GM23248 (cell line): Measurements from ENCODE around the gene RNASE11. TPM values are rescaled to one million over a fixed set of nuclear protein-coding genes. Genes with fewer than 3 reads are reported as not detected.

Experiments
- DNase-seq: peaks from one replicate; pipeline ENCODE4 v3.0.0-alpha.2; 2015
- H2AFZ ChIP-seq: fragments of 200-600 bp; sonication (generic); 2 replicates; pipeline ENCODE4 v1.6.1; 2016; ENCODE audit warnings: antibody characterized with exemption
- H3F3A ChIP-seq: fragments of 200-600 bp; sonication (generic); 2 replicates; pipeline ENCODE4 v1.6.1; 2016; ENCODE audit warnings: mild to moderate bottlenecking, antibody characterized with exemption, mixed run types; ENCODE audit not compliant: insufficient read depth
- H3K27ac ChIP-seq: fragments of 200-600 bp; sonication (generic); 2 replicates; pipeline ENCODE4 v1.5.1; 2016; ENCODE audit warnings: mild to moderate bottlenecking
- H3K27me3 ChIP-seq: fragments of 200-600 bp; sonication (generic); replicated peaks from 2 replicates; pipeline ENCODE4 v1.6.1; 2016; ENCODE audit warnings: mild to moderate bottlenecking; ENCODE audit not compliant: insufficient read depth
- H3K36me3 ChIP-seq: fragments of 200-600 bp; sonication (generic); 2 replicates; pipeline ENCODE4 v1.6.1; 2016; ENCODE audit warnings: low read depth, mild to moderate bottlenecking
- H3K4me1 ChIP-seq: fragments of 200-600 bp; sonication (generic); 2 replicates; pipeline ENCODE4 v1.6.1; 2016; ENCODE audit warnings: mild to moderate bottlenecking; ENCODE audit not compliant: insufficient read depth
- H3K4me2 ChIP-seq: fragments of 200-600 bp; sonication (generic); one replicate; pipeline ENCODE4 v1.6.1; 2016; ENCODE audit warnings: mild to moderate bottlenecking; ENCODE audit not compliant: unreplicated experiment
- H3K4me3 ChIP-seq: fragments of 200-600 bp; sonication (generic); 2 replicates; pipeline ENCODE4 v1.5.1; 2016; ENCODE audit warnings: mild to moderate bottlenecking
- H3K79me2 ChIP-seq: fragments of 200-600 bp; sonication (generic); 2 replicates; pipeline ENCODE4 v1.6.1; 2016; ENCODE audit warnings: mild to moderate bottlenecking; ENCODE audit not compliant: insufficient read depth
- H3K9ac ChIP-seq: fragments of 200-600 bp; sonication (generic); 2 replicates; pipeline ENCODE4 v1.6.1; 2016; ENCODE audit warnings: mild to moderate bottlenecking
- H3K9me2 ChIP-seq: fragments of 200-600 bp; sonication (generic); 2 replicates; pipeline ENCODE4 v1.6.1; 2016; ENCODE audit warnings: mixed run types, mild to moderate bottlenecking, moderate library complexity; ENCODE audit not compliant: insufficient read depth
- H3K9me3 ChIP-seq: fragments of 200-600 bp; sonication (generic); one replicate; pipeline ENCODE4 v1.6.1; 2017; ENCODE audit warnings: low read depth
- H4K20me1 ChIP-seq: fragments of 200-600 bp; sonication (generic); 2 replicates; pipeline ENCODE4 v1.6.0; 2016; ENCODE audit not compliant: insufficient read depth
- EZH2 ChIP-seq: fragments of 200-600 bp; sonication (generic); IDR thresholded peaks from 2 replicates; pipeline ENCODE4 v1.6.1; 2018; ENCODE audit warnings: antibody characterized with exemption, mild to moderate bottlenecking; ENCODE audit not compliant: insufficient read depth, poor library complexity, severe bottlenecking
- EZH2phosphoT487 ChIP-seq: fragments of 200-600 bp; sonication (generic); IDR thresholded peaks from 2 replicates; pipeline ENCODE4 v1.6.1; 2018; ENCODE audit warnings: antibody characterized with exemption, moderate library complexity, mild to moderate bottlenecking, low read depth; ENCODE audit not compliant: insufficient read depth
- WGBS, 2 experiments: methylation state at CpG; one replicate each; pipeline ENCODE4 v1.1.6; 2015 to 2017; ENCODE audit warnings: low lambda C conversion rate in 2 of 2, low coverage in 1 of 2; ENCODE audit errors: missing lambda C conversion rate in 2 of 2; 5-methylcytosine and 5-hydroxymethylcytosine counted together
- in situ Hi-C: fragments of 300-500 bp; cut with MboI; formaldehyde crosslinking; loops from 2 replicates; pipeline ENCODE4 v1.15.0; 2020
- polyA plus RNA-seq: library from polyadenylated mRNA; unstranded; fragments of >200 nt; fragmentation: Nextera tagmentation; extraction: Ambion mirVana; gene quantifications from 2 replicates; pipeline ENCODE4 v1.2.1, GENCODE V29; 2016
- total RNA-seq: library from RNA; depleted of rRNA; stranded (reverse); fragments of >200 nt; shearing (Covaris generic); gene quantifications from 2 replicates; pipeline ENCODE4 v1.2.3, GENCODE V29; 2014; rRNA removed

RNASE11 gene
- total and polyA plus RNA-seq, 2 experiments from 2014 or later, result not detected

DNA sequence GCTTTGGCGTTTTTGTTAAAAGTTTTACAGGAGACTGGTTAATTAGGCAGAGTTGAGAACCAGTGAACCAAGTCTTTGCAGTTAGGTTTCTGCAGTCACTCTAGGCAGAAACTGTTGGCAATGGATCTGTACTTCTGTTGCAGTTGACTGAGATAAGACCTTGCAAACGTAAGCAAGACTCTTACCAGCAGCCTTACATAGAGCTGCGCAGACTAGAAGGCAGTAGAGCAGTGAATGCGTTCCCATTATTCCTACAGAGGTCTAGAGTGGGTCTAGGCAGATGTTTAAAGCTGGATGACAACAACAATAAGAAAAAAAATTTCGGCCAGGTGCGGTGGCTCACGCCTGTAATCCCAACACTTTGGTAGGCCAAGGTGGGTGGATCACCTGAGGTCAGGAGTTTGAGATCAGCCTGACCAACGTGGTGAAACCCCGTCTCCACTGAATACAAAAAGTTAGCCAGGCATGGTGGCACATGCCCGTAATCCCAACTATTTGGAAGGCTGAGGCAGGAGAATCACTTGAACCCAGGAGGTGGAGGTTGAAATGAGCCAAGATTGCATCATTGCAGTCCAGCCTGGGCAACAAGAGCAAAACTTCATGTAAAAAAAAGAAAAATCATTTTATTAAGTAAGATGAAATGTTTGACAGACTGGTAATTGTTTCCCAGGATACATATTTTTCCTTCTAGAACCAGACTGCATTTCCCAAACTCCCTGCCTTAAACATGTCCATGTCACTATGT is 39.2 kb downstream of the RNASE11 start:
- Histone ChIP-seq H3K9me2 (no peaks in the 10 kb centered on the region), H3K36me3 (no peaks in the 10 kb centered on the region), H3K4me1 (no peaks in the 10 kb centered on the region), H3F3A (no peaks in the 10 kb centered on the region), H3K27ac (no peak overlapping the region), H4K20me1 (no peaks in the 10 kb centered on the region), H3K9me3 (no peaks in the 10 kb centered on the region), H3K79me2 (no peaks in the 10 kb centered on the region), H3K4me3 (no peak overlapping the region), H3K27me3 (peaks cover 10% of the 10 kb centered on the region; the same call in 1 of the 2 replicates), H2AFZ (no peak overlapping the region), H3K9ac (no peak overlapping the region), H3K4me2 (no peak overlapping the region)
- in situ Hi-C loops, result no loop called here
- no peak for DNase-seq
- TF ChIP-seq EZH2phosphoT487, result no peak
- no peak for TF ChIP-seq EZH2
- 49 to 53% methylated on average over 10 of the region's 10 CpGs for WGBS, 2 experiments

DNA sequence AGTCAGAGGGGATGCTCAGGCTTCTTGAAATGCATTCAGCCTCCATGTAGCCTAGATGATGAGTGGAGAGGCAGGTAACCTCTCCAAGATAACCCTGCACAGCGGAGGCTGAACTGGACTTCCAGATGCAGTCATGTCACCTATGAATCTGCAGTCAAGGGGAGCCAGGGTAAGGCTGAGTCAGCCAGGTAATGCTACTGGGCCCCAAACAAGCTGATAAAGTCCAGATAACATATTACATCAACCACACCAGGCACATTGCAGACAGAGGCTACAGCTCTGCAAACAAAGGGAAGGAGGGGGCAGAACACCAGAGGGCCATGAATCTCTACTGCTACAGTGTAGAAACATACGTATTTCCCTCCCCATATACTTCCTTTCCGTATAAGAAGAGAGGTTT is 40.9 kb downstream of the RNASE11 start:
- H3K4me1 ChIP-seq, result no peaks in the 10 kb centered on the region
- H3K9me3 ChIP-seq, result no peaks in the 10 kb centered on the region
- no peaks in the 10 kb centered on the region for H3K79me2 ChIP-seq
- H3K4me2 ChIP-seq, result no peak overlapping the region
- H3K27me3 ChIP-seq, result peaks cover 10% of the 10 kb centered on the region; the same call in 1 of the 2 replicates
- 36% methylated on average over 3 of the region's 3 CpGs for WGBS, 2 experiments
- no peaks in the 10 kb centered on the region for H3K9me2 ChIP-seq
- H3K9ac ChIP-seq, result no peak overlapping the region
- H3K4me3 ChIP-seq, result no peak overlapping the region
- H3K36me3 ChIP-seq, result no peaks in the 10 kb centered on the region
- no peak for DNase-seq
- no peaks in the 10 kb centered on the region for H3F3A ChIP-seq
- H3K27ac ChIP-seq, result no peak overlapping the region
- H2AFZ ChIP-seq, result no peak overlapping the region
- TF ChIP-seq EZH2phosphoT487 (no peak), EZH2 (no peak)
- in situ Hi-C loops, result no loop called here
- no peaks in the 10 kb centered on the region for H4K20me1 ChIP-seq

DNA sequence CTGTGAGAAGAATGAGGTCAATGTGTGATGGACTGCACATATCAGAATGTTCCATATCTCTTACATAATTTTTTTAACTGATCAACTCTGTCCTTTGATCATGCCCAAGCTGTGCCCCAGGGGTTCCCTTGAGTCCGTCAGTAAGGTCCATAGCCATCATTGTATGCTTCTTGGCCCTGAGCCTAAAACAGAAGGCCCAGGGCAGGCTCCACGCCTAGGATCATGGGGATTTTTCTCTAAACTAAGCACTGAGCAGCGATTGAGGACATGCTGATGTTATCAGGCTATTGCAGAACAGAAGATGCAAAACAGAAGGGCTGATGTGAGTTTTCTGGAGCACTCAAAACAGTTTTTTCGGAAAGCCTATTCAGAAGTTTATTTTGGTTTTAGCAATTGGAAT is 47.9 kb downstream of the RNASE11 start:
- no peak overlapping the region for H3K27ac ChIP-seq
- H3K4me3 ChIP-seq, result no peak overlapping the region
- no peaks in the 10 kb centered on the region for H3K9me3 ChIP-seq
- H3K9me2 ChIP-seq, result no peaks in the 10 kb centered on the region
- in situ Hi-C loops, result no loop called here
- no peak for DNase-seq
- H3K27me3 ChIP-seq, result no peaks in the 10 kb centered on the region; the same call in 1 of the 2 replicates
- no peaks in the 10 kb centered on the region for H3K36me3 ChIP-seq
- H3K9ac ChIP-seq, result no peak overlapping the region
- H3F3A ChIP-seq, result no peaks in the 10 kb centered on the region
- no peak overlapping the region for H3K4me2 ChIP-seq
- H4K20me1 ChIP-seq, result no peaks in the 10 kb centered on the region
- no peaks in the 10 kb centered on the region for H3K4me1 ChIP-seq
- TF ChIP-seq EZH2, result no peak
- no peak for TF ChIP-seq EZH2phosphoT487
- no peaks in the 10 kb centered on the region for H3K79me2 ChIP-seq
- H2AFZ ChIP-seq, result no peak overlapping the region
- 12 to 14% methylated on average over 4 of the region's 4 CpGs for WGBS, 2 experiments

Other genes starting within 250 kb of the RNASE11 start
- 5.8 and 10.1 TPM in 2 replicates for gene PARP2, start 244.4 kb downstream of the RNASE11 start, total RNA-seq
- gene PARP2, start 244.4 kb downstream of the RNASE11 start, polyA plus RNA-seq, result 25.1 and 26.0 TPM in 2 replicates
- 12.9 and 18.0 TPM in 2 replicates for gene TEP1, start 174.5 kb downstream of the RNASE11 start, total RNA-seq
- 4.6 and 5.2 TPM in 2 replicates for gene TEP1, start 174.5 kb downstream of the RNASE11 start, polyA plus RNA-seq
- not detected in 2 replicates for gene KLHL33, start 151.8 kb downstream of the RNASE11 start, total RNA-seq
- 0.05 TPM in 1 of 2 replicates, not detected in the other for gene KLHL33, start 151.8 kb downstream of the RNASE11 start, polyA plus RNA-seq
- 29.0 and 37.8 TPM in 2 replicates for gene OSGEP, start 133.2 kb downstream of the RNASE11 start, total RNA-seq
- 24.1 and 24.2 TPM in 2 replicates for gene OSGEP, start 133.2 kb downstream of the RNASE11 start, polyA plus RNA-seq
- gene APEX1, start 132.8 kb downstream of the RNASE11 start, total RNA-seq, result 60.6 and 89.8 TPM in 2 replicates
- gene APEX1, start 132.8 kb downstream of the RNASE11 start, polyA plus RNA-seq, result 124 and 129 TPM in 2 replicates
- 18.6 and 244 TPM in 2 replicates for gene PIP4P1, start 126.6 kb downstream of the RNASE11 start, total RNA-seq
- 21.6 and 22.1 TPM in 2 replicates for gene PIP4P1, start 126.6 kb downstream of the RNASE11 start, polyA plus RNA-seq
- 23.6 and 39.6 TPM in 2 replicates for gene PNP, start 118.6 kb downstream of the RNASE11 start, total RNA-seq
- gene PNP, start 118.6 kb downstream of the RNASE11 start, polyA plus RNA-seq, result 20.8 and 24.6 TPM in 2 replicates
- gene RNASE10, start 82.5 kb downstream of the RNASE11 start, total RNA-seq, result not detected in 2 replicates
- gene RNASE10, start 82.5 kb downstream of the RNASE11 start, polyA plus RNA-seq, result not detected in 2 replicates
- not detected in 2 replicates for gene RNASE9, start 27.0 kb downstream of the RNASE11 start, total RNA-seq
- gene RNASE9, start 27.0 kb downstream of the RNASE11 start, polyA plus RNA-seq, result not detected in 2 replicates
- gene RNASE12, start 3.4 kb upstream of the RNASE11 start, total RNA-seq, result not detected in 2 replicates
- gene RNASE12, start 3.4 kb upstream of the RNASE11 start, polyA plus RNA-seq, result not detected in 2 replicates
- not detected in 2 replicates for gene OR6S1, start 53.7 kb upstream of the RNASE11 start, total RNA-seq
- not detected in 2 replicates for gene OR6S1, start 53.7 kb upstream of the RNASE11 start, polyA plus RNA-seq
- gene RNASE4, start 96.6 kb upstream of the RNASE11 start, total RNA-seq, result 21.6 and 35.9 TPM in 2 replicates
- gene RNASE4, start 96.6 kb upstream of the RNASE11 start, polyA plus RNA-seq, result 24.4 and 37.9 TPM in 2 replicates
- gene ANG, start 100.8 kb upstream of the RNASE11 start, total RNA-seq, result 3.6 and 3.8 TPM in 2 replicates
- gene ANG, start 100.8 kb upstream of the RNASE11 start, polyA plus RNA-seq, result 11.9 and 12.2 TPM in 2 replicates
- not detected in 2 replicates for gene EDDM3A, start 157.9 kb upstream of the RNASE11 start, total RNA-seq
- gene EDDM3A, start 157.9 kb upstream of the RNASE11 start, polyA plus RNA-seq, result not detected in 2 replicates
- not detected in 2 replicates for gene EDDM3B, start 180.4 kb upstream of the RNASE11 start, total RNA-seq
- not detected in 2 replicates for gene EDDM3B, start 180.4 kb upstream of the RNASE11 start, polyA plus RNA-seq
- gene RNASE6, start 193.3 kb upstream of the RNASE11 start, total RNA-seq, result not detected in 2 replicates
- gene RNASE6, start 193.3 kb upstream of the RNASE11 start, polyA plus RNA-seq, result not detected in 2 replicates
- gene RNASE1, start 214.8 kb upstream of the RNASE11 start, total RNA-seq, result not detected in 2 replicates
- gene RNASE1, start 214.8 kb upstream of the RNASE11 start, polyA plus RNA-seq, result not detected in 2 replicates